Anterior cingulate cortex (tissue), 58 donors: ENCODE results near the gene HHIPL1.

Experiments
- DNase-seq, 58 donors: peaks; one replicate each; lab custom pipeline; 2025; lab: John Stamatoyannopoulos, UW

Gene HHIPL1

GRCh38 chr14:99685151-99685591, 40.2 kb downstream of the HHIPL1 start:
- DNase-seq, result no peak

- DNase-seq, result no peak
Measured at GRCh38 chr14:99685596-99685995, 40.7 kb downstream of the HHIPL1 start.

GRCh38 chr14:99686557-99687283, 41.8 kb downstream of the HHIPL1 start:
- DNase-seq, result no peak

- no peak for DNase-seq
Measured at GRCh38 chr14:99687284-99688209, 42.6 kb downstream of the HHIPL1 start.

- no peak for DNase-seq
Measured at GRCh38 chr14:99688210-99688581, 43.3 kb downstream of the HHIPL1 start.

- no peak for DNase-seq
Measured at GRCh38 chr14:99688629-99689028, 43.7 kb downstream of the HHIPL1 start.

- DNase-seq, result no peak
Measured at GRCh38 chr14:99689266-99690236, 44.6 kb downstream of the HHIPL1 start.

GRCh38 chr14:99690636-99691035, 45.7 kb downstream of the HHIPL1 start:
- no peak for DNase-seq

GRCh38 chr14:99691111-99691885, 46.4 kb downstream of the HHIPL1 start:
- no peak for DNase-seq

GRCh38 chr14:99693918-99694317, 49.0 kb downstream of the HHIPL1 start:
- no peak for DNase-seq

GRCh38 chr14:99696929-99697328, 52.0 kb downstream of the HHIPL1 start:
- DNase-seq, result no peak

GRCh38 chr14:99698236-99698635, 53.3 kb downstream of the HHIPL1 start:
- no peak for DNase-seq

- no peak for DNase-seq
Measured at GRCh38 chr14:99698642-99699041, 53.7 kb downstream of the HHIPL1 start.

GRCh38 chr14:99699085-99699760, 54.3 kb downstream of the HHIPL1 start:
- no peak for DNase-seq

GRCh38 chr14:99699861-99700260, 54.9 kb downstream of the HHIPL1 start:
- no peak for DNase-seq

GRCh38 chr14:99700379-99700778, 55.5 kb downstream of the HHIPL1 start:
- DNase-seq, result no peak

GRCh38 chr14:99701260-99701659, 56.3 kb downstream of the HHIPL1 start:
- DNase-seq, result no peak

GRCh38 chr14:99702115-99702514, 57.2 kb downstream of the HHIPL1 start:
- DNase-seq, result no peak

GRCh38 chr14:99703381-99703780, 58.5 kb downstream of the HHIPL1 start:
- no peak for DNase-seq
